ENCODE data around the gene CDH4.
"Not testable (repeated sequence)": the region's sequence is repeated elsewhere in the genome, so short reads cannot be mapped to it uniquely, and the experiment has no call there.

Gene CDH4

DNA sequence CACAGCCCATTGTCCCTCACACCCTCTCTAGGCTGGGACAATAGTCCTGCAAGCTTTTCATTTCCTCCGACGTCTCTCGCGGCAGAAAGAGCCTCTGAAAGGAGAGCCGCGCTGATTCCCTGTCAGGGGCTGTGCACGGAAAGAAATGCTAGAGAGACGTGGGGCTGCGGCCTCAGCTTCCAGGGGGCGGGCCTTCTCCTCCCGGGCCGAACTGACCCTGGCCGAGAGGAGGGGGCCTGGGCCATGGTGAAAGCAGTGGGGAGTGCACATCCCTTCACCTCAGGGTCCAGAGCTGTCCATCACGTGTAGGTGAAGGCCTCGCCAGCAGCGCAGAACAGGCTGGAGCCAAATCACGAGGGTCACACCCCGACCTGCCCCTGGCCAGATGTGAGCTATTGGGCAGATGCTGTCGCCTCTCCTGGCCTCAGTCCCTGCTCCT, 593.2 kb downstream of the CDH4 start:
- DNase-seq (ENCODE audit: extremely low read depth in 1 of 2, low read depth in 1 of 2), result no peak

DNA sequence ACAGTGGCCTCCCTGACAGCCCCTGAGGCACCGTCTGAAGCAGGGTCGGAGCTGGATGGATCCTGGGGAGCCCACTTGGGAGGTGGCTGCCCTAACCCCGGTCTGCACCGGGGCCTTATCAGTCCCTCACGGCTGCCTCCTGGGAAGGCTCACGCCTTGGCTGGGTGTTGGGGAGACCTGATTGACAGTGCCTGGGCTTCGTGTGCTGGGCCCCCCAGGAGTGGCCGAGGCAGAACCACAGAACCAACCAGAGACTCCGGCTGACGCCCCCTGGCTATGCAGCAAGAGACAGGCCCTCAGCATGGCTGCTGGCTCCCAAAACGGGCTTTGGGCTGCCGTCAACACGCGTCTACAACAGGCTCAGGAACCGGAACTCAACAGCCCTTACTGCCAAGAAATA, 594.0 kb downstream of the CDH4 start:
- no peak for DNase-seq (ENCODE audit: extremely low read depth in 1 of 2, low read depth in 1 of 2)

DNA sequence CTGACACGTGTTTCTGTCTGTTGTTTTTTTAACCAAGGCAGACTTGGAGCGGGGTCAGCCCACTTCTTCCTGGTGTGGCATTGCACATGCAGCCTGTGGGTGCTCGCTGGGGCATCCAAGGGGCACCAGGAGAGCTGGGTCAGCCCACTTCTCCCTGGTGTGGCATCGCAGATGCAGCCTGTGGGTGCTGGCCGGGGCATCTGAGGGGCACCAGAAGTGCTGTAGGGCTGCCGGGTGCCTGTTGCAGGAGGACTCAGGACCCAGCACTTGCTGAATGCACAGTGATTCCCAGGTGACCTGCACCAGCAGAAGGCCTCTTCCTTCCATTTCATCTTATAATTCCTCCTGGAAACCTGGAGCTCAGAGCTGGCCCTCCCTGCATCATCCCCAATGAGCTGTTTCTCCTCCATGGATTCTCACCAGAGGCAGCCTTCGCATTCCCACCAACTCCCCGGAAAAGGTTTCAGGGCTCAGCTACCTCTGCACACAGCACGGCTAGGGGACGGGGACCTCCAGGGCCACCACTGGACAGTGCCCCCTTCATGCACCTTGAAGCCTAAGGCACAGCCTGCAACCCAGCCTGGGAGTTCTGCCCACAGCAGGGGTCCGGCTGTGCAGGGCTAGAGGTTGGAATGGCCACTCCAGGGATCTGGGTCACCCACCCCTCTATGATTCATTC, 594.8 kb downstream of the CDH4 start:
- no peak for DNase-seq (ENCODE audit: extremely low read depth in 1 of 2, low read depth in 1 of 2)

DNA sequence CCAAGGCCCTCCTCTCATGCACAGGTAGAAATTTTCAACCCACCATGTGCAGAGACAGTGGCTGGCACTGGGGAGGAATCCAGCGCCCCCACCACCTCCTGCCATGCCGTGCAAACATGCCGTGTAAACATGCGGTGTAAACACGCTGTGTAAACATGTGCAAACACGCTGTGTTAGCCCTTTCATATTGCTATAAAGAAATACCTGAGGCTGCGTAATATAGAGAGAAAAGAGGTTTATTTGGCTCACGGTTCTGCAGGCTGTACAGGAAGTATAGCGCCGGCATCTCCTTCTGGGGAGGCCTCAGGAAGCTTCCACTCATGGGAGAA, 595.3 kb downstream of the CDH4 start:
- DNase-seq (ENCODE audit: extremely low read depth in 1 of 2, low read depth in 1 of 2), result no peak

DNA sequence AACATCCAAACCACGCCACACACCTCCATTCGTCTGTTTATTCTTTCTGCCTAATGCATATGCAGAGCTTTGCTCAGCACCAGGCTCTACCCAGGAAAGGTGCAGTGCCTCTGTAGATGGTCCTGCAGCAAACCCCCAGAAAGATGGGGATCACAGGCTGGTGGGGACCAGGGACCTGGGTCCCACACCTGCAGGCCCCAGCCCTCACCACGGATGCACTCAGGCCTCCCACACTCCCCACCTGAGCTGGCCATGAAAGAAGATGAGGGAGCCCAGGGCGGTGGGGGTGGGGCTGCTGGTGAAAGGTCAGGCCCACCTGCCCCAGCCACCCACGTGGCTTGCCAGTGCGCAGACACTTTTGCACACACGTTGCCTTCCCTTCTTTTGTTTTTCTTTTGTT, 595.9 kb downstream of the CDH4 start:
- DNase-seq (ENCODE audit: extremely low read depth in 1 of 2, low read depth in 1 of 2), result no peak

DNA sequence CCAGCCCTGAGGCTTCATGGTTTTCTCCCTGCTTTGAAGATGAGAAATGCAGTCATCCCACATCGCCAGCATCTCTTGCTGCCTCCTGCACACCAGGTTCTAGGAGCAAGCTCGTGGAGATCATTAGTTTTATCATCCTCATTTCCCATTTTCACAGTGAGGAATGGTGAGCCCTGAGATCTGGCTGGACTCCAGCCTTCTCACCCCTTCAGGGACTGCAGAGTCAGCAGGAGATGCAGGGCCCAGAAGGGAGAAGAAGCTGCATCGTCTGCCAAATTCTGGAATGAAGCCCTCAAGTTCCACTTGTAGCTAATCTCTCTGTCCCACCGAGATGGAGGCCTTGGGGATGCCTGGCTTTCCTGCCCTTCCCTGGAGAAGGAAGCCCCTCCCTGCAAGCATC, 596.8 kb downstream of the CDH4 start:
- DNase-seq (ENCODE audit: extremely low read depth in 1 of 2, low read depth in 1 of 2), result no peak

DNA sequence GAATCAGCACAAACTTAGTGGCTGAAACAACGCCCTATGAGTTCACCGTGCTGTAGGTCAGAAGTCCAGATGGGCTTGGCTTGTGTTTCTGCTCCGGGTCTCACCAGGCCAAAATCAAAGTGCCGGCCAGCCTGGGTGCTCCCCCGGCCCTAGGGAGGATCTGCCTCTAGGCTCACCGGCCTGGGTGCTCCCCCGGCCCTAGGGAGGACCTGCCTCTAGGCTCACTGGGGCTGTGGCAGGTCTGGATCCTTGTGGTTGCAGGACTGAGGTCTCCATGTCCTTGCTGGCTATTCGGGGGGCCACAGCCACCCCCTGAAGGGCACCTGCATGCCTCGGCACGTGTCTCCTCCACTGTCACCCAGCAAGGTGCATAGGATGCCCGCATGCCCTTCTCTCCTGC, 597.3 kb downstream of the CDH4 start:
- DNase-seq (ENCODE audit: extremely low read depth in 1 of 2, low read depth in 1 of 2), result no peak

DNA sequence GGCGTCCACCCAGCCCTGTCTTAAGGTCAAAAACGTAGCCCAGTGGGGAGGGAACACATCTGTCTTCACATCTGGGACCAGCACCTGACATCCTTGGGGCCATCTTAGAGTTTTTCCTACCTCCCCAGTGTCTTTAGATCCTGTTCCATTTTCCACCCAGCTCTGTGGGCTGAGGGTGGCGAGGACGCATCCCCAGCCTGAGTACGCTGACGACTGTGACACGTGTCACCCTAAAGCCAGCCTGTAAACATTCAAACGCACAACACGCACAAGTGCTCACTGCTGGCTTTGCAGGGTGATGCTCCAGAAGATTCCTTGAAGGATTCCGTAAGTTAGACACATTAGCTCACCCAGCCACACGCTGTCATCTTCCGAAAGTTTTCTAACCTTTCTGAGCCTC, 597.8 kb downstream of the CDH4 start:
- no peak for DNase-seq (ENCODE audit: extremely low read depth in 1 of 2, low read depth in 1 of 2)

DNA sequence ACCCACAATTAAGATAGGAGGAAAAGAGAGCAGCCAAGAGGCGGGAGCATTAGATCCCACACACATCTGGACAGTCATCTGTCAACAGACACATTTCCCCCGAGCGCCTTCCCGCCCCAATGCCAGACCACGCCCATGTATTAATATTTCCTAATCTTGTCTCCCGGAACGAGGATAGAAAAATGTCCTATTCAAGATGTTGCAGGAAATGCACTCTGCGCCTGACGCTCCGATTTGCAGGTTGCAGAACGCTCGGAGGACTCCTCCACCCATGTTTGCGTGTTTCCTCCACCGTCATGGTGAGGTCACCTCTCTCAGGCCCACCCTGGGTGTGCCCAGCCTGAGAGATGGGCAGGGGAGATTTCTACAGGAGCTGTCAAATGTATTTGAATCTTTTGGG, 598.4 kb downstream of the CDH4 start:
- no peak for DNase-seq (ENCODE audit: extremely low read depth in 1 of 2, low read depth in 1 of 2)

DNA sequence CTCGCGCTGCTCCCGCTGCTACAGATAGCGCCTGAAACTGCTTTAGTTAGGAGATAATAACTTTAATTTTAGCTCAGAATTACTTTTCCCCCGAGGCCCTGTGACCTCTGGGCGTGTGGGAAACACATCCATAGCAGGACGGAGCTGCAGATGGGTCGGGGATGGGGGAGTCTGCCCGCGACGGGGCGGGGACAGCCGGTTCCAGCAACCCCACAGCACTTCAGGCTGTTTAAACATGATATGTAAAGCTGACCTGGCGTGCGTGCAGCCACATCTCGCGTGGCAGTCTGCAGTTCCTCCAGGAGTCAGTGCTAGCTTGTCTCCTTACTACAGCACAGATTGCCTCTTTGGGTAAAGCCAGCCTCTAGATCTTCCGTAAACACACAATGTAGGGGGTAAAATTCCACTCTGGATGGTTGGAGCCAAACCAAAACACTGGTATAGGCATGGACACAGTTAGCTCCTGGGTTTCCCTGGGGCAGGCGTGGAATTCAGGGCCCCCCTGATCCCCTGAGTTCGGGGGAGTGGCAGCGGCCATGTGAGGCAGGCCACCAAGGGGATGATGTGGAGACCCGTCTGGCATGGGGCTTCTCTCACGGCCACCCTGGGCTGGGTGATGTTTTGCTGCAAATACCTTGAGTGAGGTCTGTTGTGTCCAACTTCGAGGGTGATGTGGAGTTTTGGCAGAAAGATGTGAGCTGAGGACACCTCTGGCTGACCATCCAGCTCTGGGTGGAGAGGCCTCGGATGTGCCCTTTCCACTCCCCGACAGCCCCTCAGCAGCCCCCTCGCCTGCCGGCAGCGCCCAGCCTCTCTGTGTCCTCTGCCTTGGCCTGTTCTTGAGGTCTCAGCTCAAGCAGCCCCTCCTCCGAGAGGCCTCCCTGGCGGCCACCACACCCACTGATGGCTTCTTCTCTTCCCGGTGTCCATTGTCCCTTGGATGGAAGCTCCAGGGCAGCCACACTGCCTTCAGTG, 599.2 kb downstream of the CDH4 start:
- no peak for DNase-seq (ENCODE audit: extremely low read depth in 1 of 2, low read depth in 1 of 2)

DNA sequence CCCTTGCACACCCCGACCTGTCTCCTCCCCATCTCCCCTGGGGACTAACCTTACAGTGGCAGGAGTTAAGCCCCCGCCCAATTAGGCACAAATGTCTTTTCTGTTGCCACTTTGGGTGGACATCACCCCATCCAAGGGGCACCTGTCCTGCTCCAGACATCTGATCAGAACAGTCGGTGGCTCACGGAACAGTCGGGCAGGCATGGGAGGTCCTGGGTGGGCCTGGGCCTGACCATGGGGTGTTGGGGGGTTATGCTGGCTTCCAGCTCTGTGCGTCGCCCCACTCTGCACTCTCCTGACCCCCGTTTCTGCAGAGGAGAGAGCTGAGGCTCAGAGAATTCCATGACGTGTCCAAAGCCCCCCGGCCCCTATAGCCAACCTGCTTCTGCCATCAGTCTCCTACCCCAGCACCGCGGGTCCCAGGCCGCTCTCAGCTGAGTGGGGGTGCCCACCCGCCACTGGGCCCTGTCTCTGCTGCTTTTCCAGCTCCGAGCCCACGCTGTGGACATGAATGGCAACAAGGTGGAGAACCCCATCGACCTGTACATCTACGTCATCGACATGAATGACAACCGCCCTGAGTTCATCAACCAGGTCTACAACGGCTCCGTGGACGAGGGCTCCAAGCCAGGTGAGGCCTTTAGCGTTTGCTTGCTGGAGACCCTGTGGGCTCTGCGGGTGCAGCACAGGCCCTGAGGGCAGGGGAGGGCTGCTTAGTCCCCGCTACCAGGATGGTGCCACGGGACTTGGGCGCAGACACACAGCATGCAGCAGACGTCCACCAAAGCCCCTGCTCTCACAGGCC, 600.4 kb downstream of the CDH4 start:
- DNase-seq (ENCODE audit: extremely low read depth in 1 of 2, low read depth in 1 of 2), result no peak

DNA sequence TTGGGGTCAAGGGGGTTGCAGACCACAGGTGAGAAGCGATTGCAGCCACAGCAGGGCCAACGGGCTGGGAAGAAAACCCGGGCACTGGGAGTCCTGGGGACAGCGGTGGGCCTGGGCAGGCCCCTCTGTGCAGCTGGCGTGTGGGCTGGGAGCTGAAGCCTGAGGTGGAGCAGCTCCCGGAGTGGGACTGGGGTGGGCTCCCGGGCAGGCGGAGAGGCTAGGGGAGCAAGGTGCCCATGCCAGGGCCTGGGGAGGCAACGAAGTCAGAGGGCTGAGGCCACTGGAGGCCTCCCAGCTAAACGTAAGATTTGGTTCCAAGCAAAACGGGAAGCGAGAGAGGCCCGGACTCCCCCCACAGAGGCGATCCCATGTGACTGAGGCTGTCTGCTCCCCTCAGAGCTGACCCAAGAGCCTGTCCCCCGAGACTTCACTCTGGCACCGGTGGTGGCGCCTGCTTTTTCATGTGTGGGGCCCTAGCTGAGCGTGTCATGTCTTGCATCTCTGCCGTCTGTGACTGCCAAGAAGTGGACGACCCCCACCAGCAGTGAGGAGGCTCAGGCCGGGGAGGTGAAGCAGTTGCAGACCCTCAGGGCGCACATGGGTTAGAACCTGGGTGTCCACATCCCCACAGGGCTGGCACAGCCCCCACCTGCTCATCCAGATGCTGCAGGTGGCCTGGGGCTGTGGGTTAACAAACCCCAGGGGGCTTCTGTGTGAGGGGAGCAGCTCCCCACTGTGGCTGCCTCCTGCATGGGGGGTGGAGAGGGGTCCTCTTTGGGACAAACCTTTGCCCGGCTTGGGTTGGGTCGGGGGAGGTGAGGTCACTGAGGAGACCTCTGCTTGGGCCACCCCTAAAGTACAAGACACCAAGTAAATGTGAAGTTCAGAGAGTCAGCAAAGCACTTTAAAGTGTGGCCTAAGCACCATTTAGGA, 601.3 kb downstream of the CDH4 start:
- DNase-seq (ENCODE audit: extremely low read depth in 1 of 2, low read depth in 1 of 2), result no peak

DNA sequence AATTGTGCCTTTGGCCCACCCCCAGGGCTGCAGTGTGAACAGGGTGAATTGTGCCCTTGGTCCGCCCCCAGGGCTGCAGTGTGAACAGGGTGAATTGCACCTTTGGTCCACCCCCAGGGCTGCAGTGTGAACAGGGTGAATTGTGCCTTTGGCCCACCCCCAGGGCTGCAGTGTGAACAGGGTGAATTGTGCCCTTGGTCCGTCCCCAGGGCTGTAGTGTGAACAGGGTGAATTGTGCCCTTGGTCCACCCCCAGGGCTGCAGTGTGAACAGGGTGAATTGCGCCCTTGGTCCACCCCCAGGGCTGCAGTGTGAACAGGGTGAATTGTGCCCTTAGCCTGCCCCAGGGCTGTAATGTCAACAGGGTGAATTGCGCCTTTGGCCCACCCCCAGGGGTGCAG, 602.5 kb downstream of the CDH4 start:
- DNase-seq (ENCODE audit: extremely low read depth in 1 of 2, low read depth in 1 of 2), result not testable (repeated sequence)

DNA sequence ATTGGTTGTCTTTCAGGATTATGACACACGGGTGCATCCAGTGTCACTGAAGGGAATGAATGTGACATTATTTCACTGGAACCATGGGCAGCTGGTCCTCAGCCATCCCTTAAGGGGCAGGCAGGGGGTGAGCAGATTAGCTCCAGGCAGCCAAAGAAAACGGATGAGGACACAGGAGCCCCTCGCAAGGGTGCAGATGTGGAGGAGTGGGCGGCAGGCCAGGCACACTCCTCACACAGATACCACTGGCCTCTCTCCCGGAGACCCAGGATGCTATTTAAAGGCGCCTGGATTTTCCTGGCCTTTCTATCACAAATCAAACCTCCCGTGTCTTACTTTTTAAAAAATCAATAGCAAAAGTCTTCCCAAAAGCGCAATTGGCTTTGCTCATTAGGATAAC, 603.2 kb downstream of the CDH4 start:
- no peak for DNase-seq (ENCODE audit: extremely low read depth in 1 of 2, low read depth in 1 of 2)

DNA sequence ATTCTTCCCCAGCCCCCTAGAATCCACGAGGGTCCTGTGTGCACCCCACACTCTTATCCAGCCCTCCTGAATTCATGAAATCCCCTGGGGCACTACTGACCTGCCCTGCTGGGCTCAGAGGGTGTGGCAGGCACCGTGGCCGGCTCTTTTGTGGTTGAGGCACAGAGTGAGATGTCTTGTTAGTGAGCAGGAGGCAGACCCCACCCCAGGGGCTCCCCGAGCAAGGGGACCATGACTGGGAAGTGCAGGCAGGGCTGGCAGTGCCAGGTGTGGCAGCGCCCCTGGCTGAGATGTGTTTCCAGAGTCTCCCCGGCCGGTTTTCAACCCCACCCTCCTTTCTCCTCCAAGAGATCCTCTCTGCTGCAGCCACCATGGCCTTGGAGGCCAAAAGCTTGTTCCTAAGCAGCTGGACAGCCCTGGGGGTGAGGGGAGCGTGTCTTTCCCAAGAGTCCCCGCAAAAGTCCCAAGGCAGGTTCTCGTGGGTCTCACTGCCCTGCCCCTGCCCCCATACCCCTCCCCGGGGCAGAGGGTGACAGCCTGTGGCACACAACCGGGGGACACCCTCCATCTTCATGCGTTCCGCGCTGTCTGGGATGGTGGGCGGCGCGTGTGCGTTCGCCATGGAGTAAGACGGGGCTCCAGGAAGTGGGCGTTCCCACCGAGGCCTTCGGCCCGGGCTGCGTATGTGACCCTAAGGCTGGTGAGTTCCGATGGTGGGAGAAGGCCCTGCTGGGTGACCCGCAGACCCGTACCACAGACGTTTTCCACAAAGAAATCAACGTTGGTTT, 604.8 kb downstream of the CDH4 start:
- no peak for DNase-seq (ENCODE audit: extremely low read depth in 1 of 2, low read depth in 1 of 2)

DNA sequence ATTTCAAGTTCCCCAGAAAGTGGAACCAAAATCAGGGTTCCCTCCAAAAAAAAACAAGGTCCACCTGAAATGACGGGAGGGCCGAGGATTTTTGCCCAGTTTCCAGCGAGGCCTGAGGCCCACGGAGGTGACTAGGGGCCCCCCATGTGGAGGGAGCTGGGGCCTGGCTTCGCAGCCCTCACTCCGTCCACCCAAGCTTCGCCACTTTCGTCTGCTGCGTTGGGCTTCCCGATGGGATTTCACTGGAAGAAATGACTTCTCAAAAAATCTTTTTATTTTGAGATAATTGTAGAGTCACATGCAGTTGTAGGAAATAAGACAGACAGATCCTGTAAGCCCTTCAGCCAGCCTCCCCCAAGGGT, 605.3 kb downstream of the CDH4 start:
- no peak for DNase-seq (ENCODE audit: extremely low read depth in 1 of 2, low read depth in 1 of 2)

DNA sequence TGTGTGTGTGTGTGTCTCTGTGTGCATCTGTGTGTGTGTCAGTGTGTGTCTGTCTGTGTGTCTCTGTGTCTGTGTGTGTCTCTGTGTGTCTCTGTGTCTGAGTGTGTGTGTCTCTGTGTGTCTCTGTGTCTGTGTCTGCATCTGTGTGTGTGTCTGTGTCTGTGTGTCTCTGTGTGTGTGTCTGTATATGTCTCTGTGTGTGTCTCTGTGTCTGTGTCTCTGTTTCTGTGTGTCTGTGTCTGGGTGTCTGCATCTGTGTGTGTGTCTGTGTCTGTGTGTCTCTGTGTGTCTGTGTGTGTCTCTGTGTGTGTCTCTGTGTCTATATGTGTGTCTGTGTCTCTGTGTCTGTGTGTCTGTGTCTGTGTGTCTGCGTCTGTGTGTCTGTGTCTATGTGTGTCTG, 605.8 kb downstream of the CDH4 start:
- no peak for DNase-seq (ENCODE audit: extremely low read depth in 1 of 2, low read depth in 1 of 2)

DNA sequence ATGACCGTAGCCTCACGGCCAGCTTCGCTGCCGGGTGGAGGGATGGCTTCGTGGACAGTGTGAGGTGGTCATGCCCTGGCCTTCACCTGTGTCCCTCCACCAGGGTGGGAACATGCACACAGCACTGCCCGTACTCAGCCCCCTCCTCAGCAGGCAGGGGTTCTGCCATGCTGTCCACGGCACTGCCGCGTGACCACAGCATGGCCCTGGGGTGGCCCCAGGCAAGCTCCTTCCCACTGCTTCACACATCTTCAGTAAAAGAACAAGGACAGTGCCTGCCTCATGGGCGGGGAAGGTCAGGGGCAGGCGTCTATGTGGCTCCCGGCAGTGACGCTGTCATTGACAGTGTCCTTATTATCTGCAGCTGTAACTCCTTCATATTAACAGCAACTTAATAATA, 607.7 kb downstream of the CDH4 start:
- no peak for DNase-seq (ENCODE audit: extremely low read depth in 1 of 2, low read depth in 1 of 2)

DNA sequence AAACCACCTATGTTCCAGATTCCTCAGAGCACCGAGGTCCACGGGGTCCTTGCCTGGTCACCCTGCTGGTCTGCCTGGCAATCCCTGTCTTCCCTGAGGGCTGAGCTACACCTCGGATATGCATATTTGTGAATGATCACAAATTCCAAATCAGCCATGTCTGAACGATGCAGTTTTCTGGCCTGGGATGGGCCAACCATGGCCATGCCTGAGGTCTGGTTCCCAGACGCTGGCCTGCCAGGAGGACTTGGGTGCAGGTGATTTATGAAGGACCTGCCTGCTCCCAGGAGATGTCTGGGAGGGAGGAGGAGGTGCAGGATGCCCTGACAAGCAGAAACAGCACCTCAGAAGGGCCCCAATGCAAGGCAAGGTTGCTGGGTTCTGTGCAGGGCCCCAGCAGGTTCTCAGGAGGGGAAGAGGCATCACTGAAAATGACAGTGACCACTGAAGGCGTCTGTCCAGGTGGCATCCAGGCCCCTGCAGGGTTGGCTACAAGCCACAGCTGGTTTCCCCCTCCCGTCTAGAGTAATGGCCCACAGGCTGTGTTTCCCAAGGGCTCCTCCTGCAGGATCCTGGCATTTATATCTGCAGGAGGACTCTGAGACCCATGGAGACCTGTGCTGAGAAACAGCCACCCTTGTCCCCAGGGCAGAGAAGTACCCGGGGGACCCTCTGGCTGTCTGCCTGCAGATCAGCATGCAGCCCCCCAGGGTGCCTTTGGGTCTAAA, 608.4 kb downstream of the CDH4 start:
- no peak for DNase-seq (ENCODE audit: extremely low read depth in 1 of 2, low read depth in 1 of 2)

Data from activated CD8-positive, alpha-beta memory T cell treated with anti-CD3 and anti-CD28 coated beads for 1 hour (primary cell).